K562 (cell line): ENCODE results near the gene ARL8A. TPM values are rescaled to one million over a fixed set of nuclear protein-coding genes. Genes with fewer than 3 reads are reported as not detected.

Experiments
- ARID3B ChIP-seq: fragments of 250-450 bp; sonication (Bioruptor Pico); IDR thresholded peaks from 2 replicates; pipeline ENCODE4 v1.4.0; 2020; ENCODE audit warnings: borderline replicate concordance
- ATF4 ChIP-seq: fragments of 450-650 bp; formaldehyde crosslinking; IDR thresholded peaks from 2 replicates; pipeline ENCODE4 v1.4.0; 2022; ENCODE audit warnings: mild to moderate bottlenecking, moderate library complexity
- HCFC1 ChIP-seq: IDR thresholded peaks from 2 replicates; pipeline ENCODE4 v1.6.1; 2012; ENCODE audit warnings: low read depth, low read length, improper control_type of control experiment
- HDAC3 ChIP-seq: fragments of 450-650 bp; IDR thresholded peaks from 2 replicates; pipeline ENCODE4 v1.6.1; 2018; ENCODE audit warnings: borderline replicate concordance, mild to moderate bottlenecking, moderate library complexity; ENCODE audit not compliant: partially characterized antibody
- HOXB6 ChIP-seq: fragments of 250-450 bp; sonication (Bioruptor Pico); IDR thresholded peaks from 2 replicates; pipeline ENCODE4 v1.5.1; 2022; ENCODE audit warnings: mild to moderate bottlenecking, borderline replicate concordance
- LEF1 ChIP-seq: fragments of 450-650 bp; IDR thresholded peaks from 2 replicates; pipeline ENCODE4 v1.6.1; 2016; ENCODE audit warnings: mild to moderate bottlenecking
- POLR2AphosphoS5 ChIP-seq: IDR thresholded peaks from 2 replicates; pipeline ENCODE4 v1.6.1; 2011; ENCODE audit warnings: mild to moderate bottlenecking, low read depth, low read length, moderate library complexity; ENCODE audit not compliant: control insufficient read depth, insufficient read depth
- SIN3A ChIP-seq, 2 experiments: fragments of 150-350 bp in 1 of 2; IDR thresholded peaks; 2 replicates each; pipeline ENCODE4 v1.6.1; 2011 to 2016; ENCODE audit warnings: borderline replicate concordance in 2 of 2, low read depth in 2 of 2, low read length in 2 of 2, mild to moderate bottlenecking in 2 of 2, moderate library complexity in 2 of 2; ENCODE audit not compliant: control insufficient read depth in 1 of 2
- SMARCC2 ChIP-seq: fragments of 450-650 bp; IDR thresholded peaks from 2 replicates; pipeline ENCODE4 v1.6.1; 2017; ENCODE audit warnings: antibody characterized with exemption, moderate library complexity, mild to moderate bottlenecking, low read depth
- SNRNP70 ChIP-seq: fragments of 200-400 bp; formaldehyde crosslinking; optimal IDR thresholded peaks from 2 replicates; pipeline ENCODE3; 2017; ENCODE audit warnings: low read depth, low read length
- SP1 ChIP-seq: sonication (generic); formaldehyde crosslinking; IDR thresholded peaks from 2 replicates; pipeline ENCODE4 v1.8.1; 2022; ENCODE audit warnings: mild to moderate bottlenecking, missing genetic modification reagents
- TCF3 ChIP-seq: sonication (generic); formaldehyde crosslinking; IDR thresholded peaks from 2 replicates; pipeline ENCODE4 v1.4.0; 2020; ENCODE audit warnings: mild to moderate bottlenecking, missing genetic modification reagents
- TCF7 ChIP-seq: sonication (generic); IDR thresholded peaks from 2 replicates; pipeline ENCODE4 v1.6.1; 2016; ENCODE audit warnings: antibody characterized with exemption, borderline replicate concordance
- WHSC1 ChIP-seq: IDR thresholded peaks from one replicate; pipeline ENCODE4 v1.6.1; 2012; ENCODE audit warnings: low read length, control low read depth, inconsistent platforms
- ZBTB9 ChIP-seq: fragments of 450-650 bp; formaldehyde crosslinking; IDR thresholded peaks from 2 replicates; pipeline ENCODE4 v1.4.0; 2020; ENCODE audit warnings: mild to moderate bottlenecking, moderate library complexity
- ZNF133 ChIP-seq: fragments of 250-450 bp; sonication (Bioruptor Pico); IDR thresholded peaks from 2 replicates; pipeline ENCODE4 v1.4.0; 2020; ENCODE audit warnings: mild to moderate bottlenecking
- ZNF165 ChIP-seq: fragments of 250-450 bp; sonication (Bioruptor Pico); IDR thresholded peaks from 2 replicates; pipeline ENCODE4 v1.4.0; 2020; ENCODE audit warnings: borderline replicate concordance
- ZNF511 ChIP-seq: sonication (generic); formaldehyde crosslinking; IDR thresholded peaks from 2 replicates; pipeline ENCODE4 v1.8.0; 2022; ENCODE audit warnings: mild to moderate bottlenecking, missing genetic modification reagents
- ZNF518B ChIP-seq: fragments of 250-450 bp; sonication (Bioruptor Pico); IDR thresholded peaks from 2 replicates; pipeline ENCODE4 v1.5.0; 2021; ENCODE audit warnings: mild to moderate bottlenecking, moderate library complexity
- polyA plus RNA-seq, 8 experiments: library from polyadenylated mRNA; depleted of rRNA in 4 of 8; stranded (reverse) in 5 of 8; unstranded in 3 of 8; fragments of >200 nt; fragmentation: Nextera tagmentation in 2 of 8; fragmentation: Illumina TruSeq in 1 of 8; extraction: Ambion mirVana in 2 of 8; extraction: Trizol in 1 of 8; gene quantifications; 2 replicates each; pipeline versions ENCODE4 v1.2.1 to v1.2.3, GENCODE V29; 2011 to 2014; ENCODE audit warnings: inconsistent platforms in 1 of 8, missing spikeins in 1 of 8
- total RNA-seq, 7 experiments: library from RNA; depleted of rRNA in 6 of 7; stranded (reverse); fragments of >200 nt in 6 of 7; fragmentation: Illumina TruSeq in 2 of 7; extraction: Trizol in 2 of 7; gene quantifications; 2 replicates each; pipeline versions ENCODE4 v1.2.1 to v1.2.3, GENCODE V29; 2011 to 2021; ENCODE audit warnings: low replicate concordance in 1 of 7

Gene ARL8A
- total and polyA plus RNA-seq, 9 of the 15 experiments (the other 6 are each of a cell fraction or from before 2014, with no cell fraction given), result 0.17 to 27.3 (median 15.6) TPM

- TF ChIP-seq ZBTB9 (CRISPR knock-in tag), result no peak
- TF ChIP-seq HDAC3, result no peak
- TF ChIP-seq SP1 (CRISPR knock-in tag), result 0 out of 2 replicates have a peak, but pooled peaks have one; percentile 18
- TF ChIP-seq ARID3B (CRISPR knock-in tag), result no peak
- no peak for TF ChIP-seq SMARCC2
- peak in 1 of 2 experiments; percentile 59; a peak in 1 of 4 replicates for TF ChIP-seq SIN3A (IDR thresholded peaks at IDR 0.05; ENCODE audit: borderline replicate concordance in 2 of 2, control insufficient read depth in 1 of 2, low read depth in 2 of 2, low read length in 2 of 2)
- no peak for TF ChIP-seq SNRNP70
- no peak for TF ChIP-seq WHSC1
- TF ChIP-seq TCF7, result no peak
- TF ChIP-seq HCFC1, result no peak
- no peak for TF ChIP-seq ATF4 (CRISPR knock-in tag)
- no peak for TF ChIP-seq ZNF165 (CRISPR knock-in tag)
- no peak for TF ChIP-seq ZNF518B
- no peak for TF ChIP-seq ZNF511
- TF ChIP-seq ZNF133 (CRISPR knock-in tag), result no peak
- TF ChIP-seq HOXB6 (CRISPR knock-in tag), result no peak
- 0 out of 2 replicates have a peak, but pooled peaks have one; percentile 41 for TF ChIP-seq POLR2AphosphoS5
- 0 out of 2 replicates have a peak, but pooled peaks have one; percentile 14 for TF ChIP-seq LEF1
- TF ChIP-seq TCF3 (CRISPR knock-in tag), result peak; percentile 69
Observed at GRCh38 chr1:202165942-202166843, 21.7 kb upstream of the ARL8A start (continued).
